ENCODE data around the gene GAS5.
"Not testable (repeated sequence)": the region's sequence is repeated elsewhere in the genome, so short reads cannot be mapped to it uniquely, and the experiment has no call there.

Gene GAS5

GRCh38 chr1:173860065-173860464 lies 7.7 kb downstream of the GAS5 start:
- no CpG with 5 or more reads among the region's 1 CpG for WGBS (ENCODE audit: insufficient coverage)
- peaks cover 2 to 7% (median 5%) of the 10 kb centered on the region in 4 experiments for H3K4me1 ChIP-seq (ENCODE audit: control extremely low read depth in 1 of 4, control insufficient read depth in 4 of 4, insufficient read depth in 4 of 4, low read length in 3 of 4)
- no peak overlapping the region for H3K4me3 ChIP-seq (ENCODE audit: control insufficient read depth in 1 of 7, extremely low read depth in 1 of 7, insufficient read depth in 4 of 7, low read depth in 2 of 7, low read length in 6 of 7)
- H3K27me3 ChIP-seq (replicated peaks in 2 of 5; ENCODE audit: control insufficient read depth in 4 of 5, insufficient read depth in 5 of 5, low read length in 4 of 5), result no peaks in the 10 kb centered on the region
- ChIA-PET CTCF (no interaction called here), POLR2A (interaction anchor here (0.6 to 0.7 kb wide), 2 partner anchors 70 to 447 kb away, joined by 4 read pairs; no protein-coding TSS in a partner anchor)
- H3K27ac ChIP-seq (ENCODE audit: insufficient read depth in 1 of 2, low read depth in 1 of 2, low read length in 2 of 2, poor library complexity in 1 of 2, severe bottlenecking in 2 of 2), result no peak overlapping the region
- H3K36me3 ChIP-seq (ENCODE audit: control insufficient read depth in 4 of 4, insufficient read depth in 4 of 4, low read length in 3 of 4), result peaks cover 17 to 54% (median 40%) of the 10 kb centered on the region in 4 experiments
- no peaks in the 10 kb centered on the region for H3K9me3 ChIP-seq (ENCODE audit: control extremely low read depth in 1 of 5, control insufficient read depth in 4 of 5, insufficient read depth in 2 of 5, low read depth in 1 of 5, low read length in 4 of 5)
- no peak for DNase-seq

GRCh38 chr1:173859547-173859946 lies 8.2 kb downstream of the GAS5 start:
- H3K27ac ChIP-seq (ENCODE audit: insufficient read depth in 1 of 2, low read depth in 1 of 2, low read length in 2 of 2, poor library complexity in 1 of 2, severe bottlenecking in 2 of 2); H3K4me3 ChIP-seq (ENCODE audit: control insufficient read depth in 1 of 7, extremely low read depth in 1 of 7, insufficient read depth in 4 of 7, low read depth in 2 of 7, low read length in 6 of 7); H3K27me3 ChIP-seq (replicated peaks in 2 of 5; ENCODE audit: control insufficient read depth in 4 of 5, insufficient read depth in 5 of 5, low read length in 4 of 5); DNase-seq; CTCF ChIA-PET; H3K9me3 ChIP-seq (ENCODE audit: control extremely low read depth in 1 of 5, control insufficient read depth in 4 of 5, insufficient read depth in 2 of 5, low read depth in 1 of 5, low read length in 4 of 5); H3K4me1 ChIP-seq (ENCODE audit: control extremely low read depth in 1 of 4, control insufficient read depth in 4 of 4, insufficient read depth in 4 of 4, low read length in 3 of 4): not testable (repeated sequence)
- H3K36me3 ChIP-seq (ENCODE audit: control insufficient read depth in 4 of 4, insufficient read depth in 4 of 4, low read length in 3 of 4), result peaks cover 15 to 53% (median 39%) of the 10 kb centered on the region in 4 experiments
- POLR2A ChIA-PET, result interaction anchor here (0.6 kb wide), 1 partner anchor 447 kb away, joined by 4 read pairs; no protein-coding TSS in a partner anchor
- no CpG with 5 or more reads among the region's 5 CpGs for WGBS (ENCODE audit: insufficient coverage)

DNA sequence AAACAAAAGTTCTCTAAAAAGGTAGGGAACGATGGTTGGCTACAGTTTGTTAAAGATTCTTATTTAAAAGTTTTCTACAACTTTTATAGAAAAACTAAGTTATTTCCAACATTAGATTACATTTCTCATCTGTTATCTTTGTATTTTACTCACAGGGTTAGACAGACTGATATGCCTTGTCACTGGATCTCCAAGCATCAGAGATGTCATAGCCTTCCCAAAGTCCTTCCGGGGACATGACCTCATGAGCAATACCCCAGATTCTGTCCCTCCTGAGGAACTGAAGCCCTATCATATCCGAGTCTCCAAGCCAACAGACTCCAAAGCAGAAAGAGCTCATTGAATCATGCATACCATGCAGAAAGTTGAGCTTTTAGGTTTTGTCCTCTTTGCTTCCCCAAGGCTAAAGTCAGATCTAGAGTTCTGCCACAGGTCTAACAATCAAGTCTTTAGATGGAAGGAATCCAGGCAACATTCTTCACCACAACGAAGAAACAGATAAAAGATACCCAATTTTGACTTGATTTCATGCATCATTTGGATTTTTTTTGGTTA lies 10.3 kb downstream of the GAS5 start:
- 83% methylated on average over 2 of the region's 4 CpGs for WGBS (ENCODE audit: insufficient coverage)
- Histone ChIP-seq H3K27ac (ENCODE audit: insufficient read depth in 1 of 2, low read depth in 1 of 2, low read length in 2 of 2, poor library complexity in 1 of 2, severe bottlenecking in 2 of 2) (no peak overlapping the region), H3K36me3 (ENCODE audit: control insufficient read depth in 4 of 4, insufficient read depth in 4 of 4, low read length in 3 of 4) (peaks cover 8 to 51% (median 35%) of the 10 kb centered on the region in 4 experiments), H3K4me3 (ENCODE audit: control insufficient read depth in 1 of 7, extremely low read depth in 1 of 7, insufficient read depth in 4 of 7, low read depth in 2 of 7, low read length in 6 of 7) (no peak overlapping the region), H3K9me3 (ENCODE audit: control extremely low read depth in 1 of 5, control insufficient read depth in 4 of 5, insufficient read depth in 2 of 5, low read depth in 1 of 5, low read length in 4 of 5) (no peaks in the 10 kb centered on the region), H3K27me3 (replicated peaks in 2 of 5; ENCODE audit: control insufficient read depth in 4 of 5, insufficient read depth in 5 of 5, low read length in 4 of 5) (no peaks in the 10 kb centered on the region), H3K4me1 (ENCODE audit: control extremely low read depth in 1 of 4, control insufficient read depth in 4 of 4, insufficient read depth in 4 of 4, low read length in 3 of 4) (no peaks in the 10 kb centered on the region)
- CTCF ChIA-PET, result interaction anchor here (1.2 kb wide), 1 partner anchor 8 kb away, joined by 4 read pairs; no protein-coding TSS in a partner anchor
- POLR2A ChIA-PET, result no interaction called here
- DNase-seq, result no peak

GRCh38 chr1:173856903-173857302 lies 10.9 kb downstream of the GAS5 start:
- no peak overlapping the region for H3K27ac ChIP-seq (ENCODE audit: insufficient read depth in 1 of 2, low read depth in 1 of 2, low read length in 2 of 2, poor library complexity in 1 of 2, severe bottlenecking in 2 of 2)
- H3K36me3 ChIP-seq (ENCODE audit: control insufficient read depth in 4 of 4, insufficient read depth in 4 of 4, low read length in 3 of 4), result peaks cover 10 to 54% (median 35%) of the 10 kb centered on the region in 4 experiments
- POLR2A ChIA-PET, result no interaction called here
- CTCF ChIA-PET, result interaction anchor here (1.2 kb wide), 1 partner anchor 9 kb away, joined by 4 read pairs; no protein-coding TSS in a partner anchor
- no peak overlapping the region for H3K4me3 ChIP-seq (ENCODE audit: control insufficient read depth in 1 of 7, extremely low read depth in 1 of 7, insufficient read depth in 4 of 7, low read depth in 2 of 7, low read length in 6 of 7)
- no peaks in the 10 kb centered on the region for H3K27me3 ChIP-seq (replicated peaks in 2 of 5; ENCODE audit: control insufficient read depth in 4 of 5, insufficient read depth in 5 of 5, low read length in 4 of 5)
- DNase-seq, result no peak
- WGBS (ENCODE audit: insufficient coverage), result 100% methylated on average over 1 of the region's 2 CpGs
- H3K4me1 ChIP-seq (ENCODE audit: control extremely low read depth in 1 of 4, control insufficient read depth in 4 of 4, insufficient read depth in 4 of 4, low read length in 3 of 4), result no peaks in the 10 kb centered on the region
- no peaks in the 10 kb centered on the region for H3K9me3 ChIP-seq (ENCODE audit: control extremely low read depth in 1 of 5, control insufficient read depth in 4 of 5, insufficient read depth in 2 of 5, low read depth in 1 of 5, low read length in 4 of 5)

- DNase-seq, result no peak
- CTCF ChIA-PET, result interaction anchor here (1.2 kb wide), 1 partner anchor 10 kb away, joined by 4 read pairs; no protein-coding TSS in a partner anchor
- Histone ChIP-seq H3K27ac (ENCODE audit: insufficient read depth in 1 of 2, low read depth in 1 of 2, low read length in 2 of 2, poor library complexity in 1 of 2, severe bottlenecking in 2 of 2) (no peak overlapping the region), H3K27me3 (replicated peaks in 2 of 5; ENCODE audit: control insufficient read depth in 4 of 5, insufficient read depth in 5 of 5, low read length in 4 of 5) (no peaks in the 10 kb centered on the region), H3K4me1 (ENCODE audit: control extremely low read depth in 1 of 4, control insufficient read depth in 4 of 4, insufficient read depth in 4 of 4, low read length in 3 of 4) (no peaks in the 10 kb centered on the region), H3K4me3 (ENCODE audit: control insufficient read depth in 1 of 7, extremely low read depth in 1 of 7, insufficient read depth in 4 of 7, low read depth in 2 of 7, low read length in 6 of 7) (no peak overlapping the region), H3K36me3 (ENCODE audit: control insufficient read depth in 4 of 4, insufficient read depth in 4 of 4, low read length in 3 of 4) (peaks cover 12 to 55% (median 36%) of the 10 kb centered on the region in 4 experiments), H3K9me3 (ENCODE audit: control extremely low read depth in 1 of 5, control insufficient read depth in 4 of 5, insufficient read depth in 2 of 5, low read depth in 1 of 5, low read length in 4 of 5) (no peaks in the 10 kb centered on the region)
- POLR2A ChIA-PET, result no interaction called here
- 100% methylated on average over 1 of the region's 1 CpG for WGBS (ENCODE audit: insufficient coverage)
Measured at GRCh38 chr1:173856014-173856413, 11.8 kb downstream of the GAS5 start.

GRCh38 chr1:173853074-173853473 lies 14.7 kb downstream of the GAS5 start:
- H3K36me3 ChIP-seq (ENCODE audit: control insufficient read depth in 4 of 4, insufficient read depth in 4 of 4, low read length in 3 of 4), result peaks cover 14 to 58% (median 38%) of the 10 kb centered on the region in 4 experiments
- POLR2A ChIA-PET, result no interaction called here
- CTCF ChIA-PET, result no interaction called here

GRCh38 chr1:173852105-173852504 lies 15.7 kb downstream of the GAS5 start:
- CTCF ChIA-PET, result interaction anchor here (1.2 kb wide), 1 partner anchor 13 kb away, joined by 4 read pairs; no protein-coding TSS in a partner anchor
- 100% methylated on average over 2 of the region's 4 CpGs for WGBS (ENCODE audit: insufficient coverage)

More at GRCh38 chr1:173853074-173853473, 14.7 kb downstream of the GAS5 start:
- no peaks in the 10 kb centered on the region for H3K27me3 ChIP-seq (replicated peaks in 2 of 5; ENCODE audit: control insufficient read depth in 4 of 5, insufficient read depth in 5 of 5, low read length in 4 of 5)
- no peaks in the 10 kb centered on the region for H3K4me1 ChIP-seq (ENCODE audit: control extremely low read depth in 1 of 4, control insufficient read depth in 4 of 4, insufficient read depth in 4 of 4, low read length in 3 of 4)
- no peak for DNase-seq
- WGBS (ENCODE audit: insufficient coverage), result 85% methylated on average over 4 of the region's 5 CpGs
- no peak overlapping the region for H3K27ac ChIP-seq (ENCODE audit: insufficient read depth in 1 of 2, low read depth in 1 of 2, low read length in 2 of 2, poor library complexity in 1 of 2, severe bottlenecking in 2 of 2)
- H3K4me3 ChIP-seq (ENCODE audit: control insufficient read depth in 1 of 7, extremely low read depth in 1 of 7, insufficient read depth in 4 of 7, low read depth in 2 of 7, low read length in 6 of 7), result no peak overlapping the region
- no peaks in the 10 kb centered on the region for H3K9me3 ChIP-seq (ENCODE audit: control extremely low read depth in 1 of 5, control insufficient read depth in 4 of 5, insufficient read depth in 2 of 5, low read depth in 1 of 5, low read length in 4 of 5)

More at GRCh38 chr1:173852105-173852504, 15.7 kb downstream of the GAS5 start:
- no peak overlapping the region for H3K4me3 ChIP-seq (ENCODE audit: control insufficient read depth in 1 of 7, extremely low read depth in 1 of 7, insufficient read depth in 4 of 7, low read depth in 2 of 7, low read length in 6 of 7)
- no peaks in the 10 kb centered on the region for H3K27me3 ChIP-seq (replicated peaks in 2 of 5; ENCODE audit: control insufficient read depth in 4 of 5, insufficient read depth in 5 of 5, low read length in 4 of 5)
- peaks cover 12 to 48% (median 32%) of the 10 kb centered on the region in 4 experiments for H3K36me3 ChIP-seq (ENCODE audit: control insufficient read depth in 4 of 4, insufficient read depth in 4 of 4, low read length in 3 of 4)
- POLR2A ChIA-PET, result interaction anchor here (1.0 kb wide), 1 partner anchor 10 kb away, joined by 4 read pairs; no protein-coding TSS in a partner anchor
- no peak for DNase-seq
- no peaks in the 10 kb centered on the region for H3K4me1 ChIP-seq (ENCODE audit: control extremely low read depth in 1 of 4, control insufficient read depth in 4 of 4, insufficient read depth in 4 of 4, low read length in 3 of 4)
- no peak overlapping the region for H3K27ac ChIP-seq (ENCODE audit: insufficient read depth in 1 of 2, low read depth in 1 of 2, low read length in 2 of 2, poor library complexity in 1 of 2, severe bottlenecking in 2 of 2)
- no peaks in the 10 kb centered on the region for H3K9me3 ChIP-seq (ENCODE audit: control extremely low read depth in 1 of 5, control insufficient read depth in 4 of 5, insufficient read depth in 2 of 5, low read depth in 1 of 5, low read length in 4 of 5)
